Transverse colon (tissue), 4 donors: ENCODE results near the gene FECH.

ENCODE experiments used
- EP300 ChIP-seq: sonication (generic); formaldehyde crosslinking; IDR thresholded peaks from one replicate; pipeline ENCODE4 v1.6.1; 2017; ENCODE audit warnings: antibody characterized with exemption, low read depth
- POLR2A ChIP-seq: fragments of 450-650 bp; IDR thresholded peaks from one replicate; pipeline ENCODE4 v1.6.1; 2016; ENCODE audit warnings: antibody characterized with exemption, mild to moderate bottlenecking, moderate library complexity
- POLR2AphosphoS5 ChIP-seq, 3 donors: sonication (generic); formaldehyde crosslinking; IDR thresholded peaks; one replicate each; pipeline ENCODE4 v1.6.1; 2016; ENCODE audit warnings: antibody characterized with exemption in 3 of 3
- TF ChIP-seq, protein P1 (sequence below), 5 experiments: fragments of 200-600 bp in 3 of 5; fragments of 450-650 bp in 2 of 5; sonication (generic) in 3 of 5; IDR thresholded peaks; 1 replicate in 2 of 5; 2 replicates in 3 of 5; pipeline ENCODE4 v1.5.1; 2016 to 2017; ENCODE audit warnings: antibody characterized with exemption in 5 of 5, inconsistent platforms in 3 of 5, mild to moderate bottlenecking in 2 of 5, moderate library complexity in 1 of 5

DNA sequence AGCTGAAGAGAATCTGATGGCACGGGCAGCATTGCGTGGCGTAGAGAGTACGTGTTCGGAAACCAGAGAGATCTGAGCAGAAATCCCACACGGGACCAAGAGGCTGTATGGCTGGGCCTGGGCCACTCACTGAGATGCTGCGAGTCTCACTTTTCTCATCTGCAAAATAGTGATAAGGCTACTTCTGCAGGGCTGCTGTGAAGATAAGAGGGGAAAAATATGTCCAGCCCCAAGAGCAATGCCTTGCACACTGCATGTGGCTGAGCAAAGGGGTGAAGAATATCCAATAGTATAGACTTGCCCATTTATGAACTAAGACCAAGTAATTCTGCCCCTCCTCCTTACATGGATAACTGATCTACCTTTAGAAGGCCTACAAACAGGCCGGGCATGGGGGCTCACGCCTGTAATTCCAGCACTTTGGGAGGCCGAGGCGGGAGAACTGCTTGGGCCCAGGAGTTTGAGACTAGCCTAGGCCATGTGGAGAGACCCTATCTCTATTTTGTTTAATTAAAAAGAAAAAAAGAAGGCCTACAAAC is 3.1 kb downstream of the FECH start:
- TF ChIP-seq, protein P1, sequence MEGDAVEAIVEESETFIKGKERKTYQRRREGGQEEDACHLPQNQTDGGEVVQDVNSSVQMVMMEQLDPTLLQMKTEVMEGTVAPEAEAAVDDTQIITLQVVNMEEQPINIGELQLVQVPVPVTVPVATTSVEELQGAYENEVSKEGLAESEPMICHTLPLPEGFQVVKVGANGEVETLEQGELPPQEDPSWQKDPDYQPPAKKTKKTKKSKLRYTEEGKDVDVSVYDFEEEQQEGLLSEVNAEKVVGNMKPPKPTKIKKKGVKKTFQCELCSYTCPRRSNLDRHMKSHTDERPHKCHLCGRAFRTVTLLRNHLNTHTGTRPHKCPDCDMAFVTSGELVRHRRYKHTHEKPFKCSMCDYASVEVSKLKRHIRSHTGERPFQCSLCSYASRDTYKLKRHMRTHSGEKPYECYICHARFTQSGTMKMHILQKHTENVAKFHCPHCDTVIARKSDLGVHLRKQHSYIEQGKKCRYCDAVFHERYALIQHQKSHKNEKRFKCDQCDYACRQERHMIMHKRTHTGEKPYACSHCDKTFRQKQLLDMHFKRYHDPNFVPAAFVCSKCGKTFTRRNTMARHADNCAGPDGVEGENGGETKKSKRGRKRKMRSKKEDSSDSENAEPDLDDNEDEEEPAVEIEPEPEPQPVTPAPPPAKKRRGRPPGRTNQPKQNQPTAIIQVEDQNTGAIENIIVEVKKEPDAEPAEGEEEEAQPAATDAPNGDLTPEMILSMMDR (IDR thresholded peaks at IDR 0.05), result no peak
- TF ChIP-seq POLR2A (no peak), EP300 (no peak), POLR2AphosphoS5 (IDR thresholded peaks at IDR 0.05) (no peak)
